ENCODE data around the gene CSF2RB. TPM values are rescaled to one million over a fixed set of nuclear protein-coding genes. Genes with fewer than 3 reads are reported as not detected.
A peak's percentile ranks its signal among the peaks of the same experiment; 100 is the strongest.
"Not testable (repeated sequence)": the region's sequence is repeated elsewhere in the genome, so short reads cannot be mapped to it uniquely, and the experiment has no call there.

Gene CSF2RB
- total RNA-seq, 1 donor from 2014 or later: 1.1 TPM

- no peak for DNase-seq (ENCODE audit: low spot score)
- no peak for ATAC-seq
Measured at GRCh38 chr22:36961626-36962025, 48.2 kb downstream of the CSF2RB start.

- DNase-seq (ENCODE audit: low spot score) (no peak), ATAC-seq (no peak)
Measured at GRCh38 chr22:36963302-36963701, 49.9 kb downstream of the CSF2RB start.

GRCh38 chr22:36964106-36964505, 50.7 kb downstream of the CSF2RB start:
- ATAC-seq (no peak), DNase-seq (ENCODE audit: low spot score) (peak; percentile 24)

- DNase-seq (ENCODE audit: low spot score) (no peak), ATAC-seq (no peak)
Measured at GRCh38 chr22:36965696-36966095, 52.3 kb downstream of the CSF2RB start.

GRCh38 chr22:36966851-36967540, 53.6 kb downstream of the CSF2RB start:
- DNase-seq (ENCODE audit: low spot score): no peak
- ATAC-seq: no peak

GRCh38 chr22:36968249-36968964, 55.0 kb downstream of the CSF2RB start:
- DNase-seq (ENCODE audit: low spot score) (no peak), ATAC-seq (no peak)

GRCh38 chr22:36971341-36972125, 58.1 kb downstream of the CSF2RB start:
- DNase-seq (ENCODE audit: low spot score): no peak
- no peak for ATAC-seq

- ATAC-seq (no peak), DNase-seq (ENCODE audit: low spot score) (no peak)
Measured at GRCh38 chr22:36976606-36977005, 63.2 kb downstream of the CSF2RB start.

GRCh38 chr22:36977401-36977861, 64.0 kb downstream of the CSF2RB start:
- ATAC-seq (peak; percentile 61), DNase-seq (ENCODE audit: low spot score) (peak; percentile 63)

- ATAC-seq (peak; percentile 100), DNase-seq (ENCODE audit: low spot score) (peak; percentile 89)
Measured at GRCh38 chr22:36977947-36978660, 64.7 kb downstream of the CSF2RB start.

GRCh38 chr22:36979016-36979910, 65.8 kb downstream of the CSF2RB start:
- no peak for DNase-seq (ENCODE audit: low spot score)
- ATAC-seq: no peak

- ATAC-seq: no peak
- DNase-seq (ENCODE audit: low spot score): no peak
Measured at GRCh38 chr22:36981247-36981775, 67.9 kb downstream of the CSF2RB start.

- DNase-seq (ENCODE audit: low spot score): no peak
- ATAC-seq: no peak
Measured at GRCh38 chr22:36982136-36982535, 68.7 kb downstream of the CSF2RB start.

- DNase-seq (ENCODE audit: low spot score): no peak
- no peak for ATAC-seq
Measured at GRCh38 chr22:36985211-36985889, 71.9 kb downstream of the CSF2RB start.

- DNase-seq (ENCODE audit: low spot score) (no peak), ATAC-seq (peak; percentile 61)
Measured at GRCh38 chr22:36986242-36986821, 72.9 kb downstream of the CSF2RB start.

- DNase-seq (ENCODE audit: low spot score) (no peak), ATAC-seq (no peak)
Measured at GRCh38 chr22:36988075-36988832, 74.8 kb downstream of the CSF2RB start.

- DNase-seq (ENCODE audit: low spot score); ATAC-seq: not testable (repeated sequence)
Measured at GRCh38 chr22:36989012-36989411, 75.6 kb downstream of the CSF2RB start.
